ENCODE measurements around the gene KIZ. TPM values are rescaled to one million over a fixed set of nuclear protein-coding genes. Genes with fewer than 3 reads are reported as not detected.

The KIZ gene
- total RNA-seq, 1 donor from 2014 or later: 15.9 TPM

Other genes starting within 250 kb of the KIZ start
- gene LINC00237, start 19.7 kb upstream of the KIZ start, total RNA-seq: not detected in 2 replicates
- gene XRN2, start 177.2 kb downstream of the KIZ start, total RNA-seq: 77.0 and 77.4 TPM in 2 replicates

Data from T-helper 1 cell treated with Interleukin-12 subunit alpha and Interleukin-12 subunit beta and Interleukin-4 antibody, amounts not matched to agents 30 ng/mL and 1 ng/mL, for 36 hours (primary cell).